HL-60 (cell line): ENCODE measurements around the gene SLC6A18.

Experiments
- CTCF ChIP-seq: IDR thresholded peaks from one replicate; pipeline ENCODE4 v1.5.1; 2011; ENCODE audit warnings: low read length, control low read depth, inconsistent platforms; ENCODE audit not compliant: insufficient read depth
- POLR2AphosphoS5 ChIP-seq: IDR thresholded peaks from 2 replicates; pipeline ENCODE4 v1.6.1; 2012; ENCODE audit warnings: low read depth

- no peak for TF ChIP-seq POLR2AphosphoS5
- no peak for TF ChIP-seq CTCF
These were observed 63.5 kb downstream of the SLC6A18 start for GRCh38 chr5:1288439-1289335.
